ENCODE measurements around the gene INO80B. TPM values are rescaled to one million over a fixed set of nuclear protein-coding genes. Genes with fewer than 3 reads are reported as not detected.
A peak's percentile ranks its signal among the peaks of the same experiment; 100 is the strongest.

INO80B gene
- polyA plus RNA-seq, 1 donor (not counting 4 experiments of a cell fraction or from before 2014, with no cell fraction given), result 18.8 TPM

- Histone ChIP-seq H3K79me2 (ENCODE audit: control insufficient read depth, insufficient read depth, low read length) (peaks cover 16% of the 10 kb centered on the region), H3K4me2 (ENCODE audit: control insufficient read depth, extremely low read depth, insufficient read depth, low read depth, low read length) (peak within 1 kb of the TSS; percentile 97), H3K9me3 (ENCODE audit: control insufficient read depth, low read depth, low read length) (no peaks in the 10 kb centered on the region), H3K9ac (ENCODE audit: control insufficient read depth, extremely low read depth, insufficient read depth, low read length) (peak within 1 kb of the TSS; percentile 99), H2AFZ (ENCODE audit: control insufficient read depth, low read length) (peak within 1 kb of the TSS; percentile 96), H3K27ac (ENCODE audit: control insufficient read depth, insufficient read depth, low read length) (peak within 1 kb of the TSS; percentile 96), H3K27me3 (ENCODE audit: control insufficient read depth, extremely low read depth, insufficient read depth, low read length) (peaks cover 18% of the 10 kb centered on the region), H3K36me3 (ENCODE audit: control insufficient read depth in 2 of 2, extremely low read depth in 1 of 2, insufficient read depth in 2 of 2, low read length in 2 of 2) (peaks cover 9 to 10% of the 10 kb centered on the region in 2 experiments), H3K9me1 (ENCODE audit: control insufficient read depth, extremely low read depth, insufficient read depth, low read length) (no peaks in the 10 kb centered on the region), H3K4me1 (ENCODE audit: control insufficient read depth, extremely low read depth, insufficient read depth, low read length) (peaks cover 32% of the 10 kb centered on the region), H3K4me3 (ENCODE audit: control insufficient read depth in 2 of 3, extremely low read depth in 1 of 3, insufficient read depth in 2 of 3, low read depth in 1 of 3, low read length in 3 of 3) (peak within 1 kb of the TSS; percentile 85 to 88 (median 86)), H4K20me1 (ENCODE audit: control insufficient read depth, extremely low read depth, insufficient read depth, low read length) (no peaks in the 10 kb centered on the region)
- FAIRE-seq, result peak; percentile 26
- TF ChIP-seq CTCF (optimal IDR thresholded peaks at IDR 0.05 in 1 of 3, IDR thresholded peaks at IDR 0.05 in 1 of 3, conservative IDR thresholded peaks at IDR 0.05 in 1 of 3; ENCODE audit: extremely low read depth in 1 of 3, insufficient read depth in 2 of 3, low read length in 3 of 3), result peak in 1 of 3 experiments; percentile 32
- no peak for TF ChIP-seq EZH2 (IDR thresholded peaks at IDR 0.05; ENCODE audit: low read length)
- dilution Hi-C loops (cut with MboI; ENCODE audit: extremely low pct_ligation_motif_present, low sequenced_read_pairs), result no loop called here
- peak; percentile 96 for DNase-seq (ENCODE audit: low read depth, low spot score)
Measured at GRCh38 chr2:74507145-74507925, 52.4 kb downstream of the INO80B start, which contains the start of gene PCGF1. Gene PCGF1 (minus strand): TSS chr2:74507695. CDS start chr2:74507668, 27 bp downstream.

Other genes starting within 250 kb of the INO80B start
- gene SLC4A5, start 111.7 kb upstream of the INO80B start, polyA plus RNA-seq, result 0.08 to 0.45 TPM (median 0.22 TPM) in 3 replicates
- 110 to 137 TPM (median 119 TPM) in 3 replicates for gene DCTN1, start 74.8 kb upstream of the INO80B start, polyA plus RNA-seq
- 0.58 to 1.5 TPM (median 0.89 TPM) in 3 replicates for gene C2orf81, start 33.5 kb upstream of the INO80B start, polyA plus RNA-seq
- gene WDR54, start 33.4 kb upstream of the INO80B start, polyA plus RNA-seq, result 35.2 to 54.6 TPM (median 35.2 TPM) in 3 replicates
- gene RTKN, start 13.2 kb upstream of the INO80B start, polyA plus RNA-seq, result 110 to 180 TPM (median 145 TPM) in 3 replicates
- gene WBP1, start 3.4 kb downstream of the INO80B start, polyA plus RNA-seq, result 72.3 to 143 TPM (median 75.5 TPM) in 3 replicates
- 52.8 to 72.0 TPM (median 63.1 TPM) in 3 replicates for gene MOGS, start 10.3 kb downstream of the INO80B start, polyA plus RNA-seq
- gene MRPL53, start 17.6 kb downstream of the INO80B start, polyA plus RNA-seq, result 28.5 to 31.0 TPM (median 29.0 TPM) in 3 replicates
- 4.7 to 6.7 TPM (median 5.8 TPM) in 3 replicates for gene CCDC142, start 27.9 kb downstream of the INO80B start, polyA plus RNA-seq
- 16.8 to 18.2 TPM (median 17.7 TPM) in 3 replicates for gene TTC31, start 28.0 kb downstream of the INO80B start, polyA plus RNA-seq
- 0.09 to 0.11 TPM (median 0.10 TPM) in 3 replicates for gene LBX2, start 44.5 kb downstream of the INO80B start, polyA plus RNA-seq
- 29.1 to 42.2 TPM (median 33.6 TPM) in 3 replicates for gene PCGF1, start 52.6 kb downstream of the INO80B start, polyA plus RNA-seq
- gene TLX2, start 59.4 kb downstream of the INO80B start, polyA plus RNA-seq, result not detected in 3 replicates
- 5.7 to 10.2 TPM (median 5.9 TPM) in 3 replicates for gene DQX1, start 71.1 kb downstream of the INO80B start, polyA plus RNA-seq
- gene AUP1, start 74.6 kb downstream of the INO80B start, polyA plus RNA-seq, result 94.9 to 141 TPM (median 114 TPM) in 3 replicates
- 25.5 to 30.8 TPM (median 27.8 TPM) in 3 replicates for gene HTRA2, start 74.8 kb downstream of the INO80B start, polyA plus RNA-seq
- gene LOXL3, start 98.9 kb downstream of the INO80B start, polyA plus RNA-seq, result 0.21 to 0.57 TPM (median 0.26 TPM) in 3 replicates
- gene DOK1, start 99.6 kb downstream of the INO80B start, polyA plus RNA-seq, result 0.97 to 2.0 TPM (median 0.99 TPM) in 3 replicates
- gene M1AP, start 193.2 kb downstream of the INO80B start, polyA plus RNA-seq, result 0.19 to 0.26 TPM (median 0.21 TPM) in 3 replicates
- 8.0 to 10.7 TPM (median 8.6 TPM) in 3 replicates for gene SEMA4F, start 199.2 kb downstream of the INO80B start, polyA plus RNA-seq

Measured in keratinocyte (primary cell).